Fibroblast of skin of abdomen (primary cell): ENCODE data around the gene NXPE2. TPM values are rescaled to one million over a fixed set of nuclear protein-coding genes. Genes with fewer than 3 reads are reported as not detected.
"Not testable (repeated sequence)": the region's sequence is repeated elsewhere in the genome, so short reads cannot be mapped to it uniquely, and the experiment has no call there.

ENCODE experiments used
- DNase-seq: peaks from one replicate; pipeline ENCODE4 v3.0.0-alpha.2; 2013
- polyA plus RNA-seq, 2 experiments: library from polyadenylated mRNA; unstranded; fragments of 120-200 nt; gene quantifications; one replicate each; pipeline ENCODE4 v1.2.1, GENCODE V29; 2013; ENCODE audit not compliant: insufficient read length in 2 of 2

NXPE2 gene
- polyA plus RNA-seq (2013, experiment 1 of 2; ENCODE audit: insufficient read length) = not detected
- 0.05 TPM for polyA plus RNA-seq (2013, experiment 2 of 2; ENCODE audit: insufficient read length)

- peak; percentile 18 for DNase-seq
Measured at GRCh38 chr11:114678125-114679036, at the start of gene NXPE2. NXPE2 (plus strand) TSS chr11:114678527; CDS start chr11:114678576, 49 bp downstream.

GRCh38 chr11:114631445-114631965, 46.8 kb upstream of the NXPE2 start:
- not testable (repeated sequence) for DNase-seq

- DNase-seq = not testable (repeated sequence)
Measured at GRCh38 chr11:114639440-114639839, 38.9 kb upstream of the NXPE2 start.

- no peak for DNase-seq
Measured at GRCh38 chr11:114650661-114651060, 27.7 kb upstream of the NXPE2 start.

GRCh38 chr11:114651145-114651718, 27.1 kb upstream of the NXPE2 start:
- DNase-seq = no peak

GRCh38 chr11:114653148-114653547, 25.2 kb upstream of the NXPE2 start:
- DNase-seq = no peak

GRCh38 chr11:114664641-114665040, 13.7 kb upstream of the NXPE2 start:
- DNase-seq = no peak

- DNase-seq = no peak
Measured at GRCh38 chr11:114666760-114667159, 11.6 kb upstream of the NXPE2 start.

GRCh38 chr11:114668109-114668508, 10.2 kb upstream of the NXPE2 start:
- DNase-seq = no peak

GRCh38 chr11:114673661-114674060, 4.7 kb upstream of the NXPE2 start:
- no peak for DNase-seq

GRCh38 chr11:114679505-114679904, 1.2 kb downstream of the NXPE2 start:
- no peak for DNase-seq

GRCh38 chr11:114683007-114683406, 4.7 kb downstream of the NXPE2 start:
- no peak for DNase-seq

- DNase-seq = no peak
Measured at GRCh38 chr11:114684636-114685035, 6.3 kb downstream of the NXPE2 start.

- no peak for DNase-seq
Measured at GRCh38 chr11:114685097-114685496, 6.8 kb downstream of the NXPE2 start.

- no peak for DNase-seq
Measured at GRCh38 chr11:114705280-114706024, 27.1 kb downstream of the NXPE2 start.

- no peak for DNase-seq
Measured at GRCh38 chr11:114709960-114710359, 31.6 kb downstream of the NXPE2 start.

GRCh38 chr11:114713756-114714155, 35.4 kb downstream of the NXPE2 start:
- no peak for DNase-seq

- DNase-seq = no peak
Measured at GRCh38 chr11:114719562-114719961, 41.2 kb downstream of the NXPE2 start.

GRCh38 chr11:114724916-114725524, 46.7 kb downstream of the NXPE2 start:
- no peak for DNase-seq

GRCh38 chr11:114725623-114726022, 47.3 kb downstream of the NXPE2 start:
- no peak for DNase-seq

GRCh38 chr11:114736806-114737205, 58.5 kb downstream of the NXPE2 start:
- no peak for DNase-seq

GRCh38 chr11:114738954-114739353, 60.6 kb downstream of the NXPE2 start:
- peak; percentile 40 for DNase-seq
